PC-3 (cell line): ENCODE data around the gene TEDDM1. TPM values are rescaled to one million over a fixed set of nuclear protein-coding genes. Genes with fewer than 3 reads are reported as not detected.
"Not testable (repeated sequence)": the region's sequence is repeated elsewhere in the genome, so short reads cannot be mapped to it uniquely, and the experiment has no call there.

Experiments used
- ATAC-seq: fragments of 200-7000 bp; cut with Tn5 transposase; 2 replicates; pipeline ENCODE4 v1.9.1; 2020; ENCODE audit warnings: mild to moderate bottlenecking, moderate library complexity
- Bru-seq: library from RNA; stranded (reverse); fragments of 400-500 nt; gene quantifications from one replicate; lab custom pipeline; 2021; lab: Mats Ljungman, UMichigan
- BruChase-seq, 2 experiments: library from RNA; stranded (reverse); fragments of 400-500 nt; gene quantifications; one replicate each; lab custom pipeline; 2021; lab: Mats Ljungman, UMichigan
- BruUV-seq: library from RNA; stranded (reverse); fragments of 400-500 nt; replicated peaks from 2 replicates; lab custom pipeline; 2021; lab: Mats Ljungman, UMichigan
- CTCF ChIA-PET: fragments of 300-600 bp; sonication (Branson Sonifier 250); formaldehyde crosslinking; loops from one replicate; lab custom pipeline; 2022; ENCODE audit warnings: antibody characterized with exemption; lab: Charles Lee
- POLR2A ChIA-PET: fragments of 300-600 bp; sonication (Branson Sonifier 250); formaldehyde crosslinking; loops from one replicate; lab custom pipeline; 2022; ENCODE audit warnings: antibody characterized with exemption; ENCODE audit not compliant: unreplicated experiment; lab: Charles Lee
- DNase-seq: peaks from one replicate; pipeline ENCODE4 v3.0.0-alpha.2; 2015
- H2AFZ ChIP-seq: fragments of 300-600 bp; sonication (generic); 2 replicates; pipeline ENCODE4 v1.6.0; 2016; ENCODE audit warnings: antibody characterized with exemption, low read length
- H3F3A ChIP-seq: fragments of 300-600 bp; sonication (generic); one replicate; pipeline ENCODE4 v1.6.0; 2017; ENCODE audit warnings: antibody characterized with exemption, low read length, control low read depth, mild to moderate bottlenecking; ENCODE audit not compliant: unreplicated experiment
- H3K27ac ChIP-seq: fragments of 300-600 bp; sonication (generic); 2 replicates; pipeline ENCODE4 v1.5.1; 2016; ENCODE audit warnings: mild to moderate bottlenecking, low read length
- H3K27me3 ChIP-seq: fragments of 300-600 bp; sonication (generic); 2 replicates; pipeline ENCODE4 v1.6.1; 2016; ENCODE audit warnings: low read length, mixed read lengths
- H3K36me3 ChIP-seq: fragments of 300-600 bp; sonication (generic); 2 replicates; pipeline ENCODE4 v1.6.1; 2016; ENCODE audit warnings: low read depth, mixed run types, low read length, mixed read lengths
- H3K4me1 ChIP-seq: fragments of 300-600 bp; sonication (generic); 2 replicates; pipeline ENCODE4 v1.5.1; 2016; ENCODE audit warnings: low read length; ENCODE audit not compliant: insufficient read depth
- H3K4me2 ChIP-seq: fragments of 300-600 bp; sonication (generic); 2 replicates; pipeline ENCODE4 v1.6.0; 2016; ENCODE audit warnings: low read length
- H3K4me3 ChIP-seq: fragments of 300-600 bp; sonication (generic); 2 replicates; pipeline ENCODE4 v1.5.1; 2016; ENCODE audit warnings: mild to moderate bottlenecking, low read length, mixed read lengths
- H3K79me2 ChIP-seq: fragments of 300-600 bp; sonication (generic); 2 replicates; pipeline ENCODE4 v1.6.1; 2017; ENCODE audit warnings: low read length, mixed read lengths
- H3K9ac ChIP-seq: fragments of 300-600 bp; sonication (generic); 2 replicates; pipeline ENCODE4 v1.6.0; 2016; ENCODE audit warnings: mild to moderate bottlenecking, low read length
- H3K9me2 ChIP-seq: fragments of 300-600 bp; sonication (generic); replicated peaks from 2 replicates; pipeline ENCODE4 v1.6.1; 2016; ENCODE audit warnings: mixed run types, low read length, mixed read lengths
- H3K9me3 ChIP-seq: fragments of 300-600 bp; sonication (generic); 2 replicates; pipeline ENCODE4 v1.6.1; 2016; ENCODE audit warnings: low read length, mixed read lengths
- H4K20me1 ChIP-seq: fragments of 300-600 bp; sonication (generic); 2 replicates; pipeline ENCODE4 v1.6.1; 2016; ENCODE audit warnings: low read length, mixed read lengths
- CTCF ChIP-seq: fragments of 300-600 bp; sonication (generic); conservative IDR thresholded peaks from 2 replicates; pipeline ENCODE4 v1.5.1; 2017; ENCODE audit warnings: antibody characterized with exemption, low read depth, mild to moderate bottlenecking, low read length
- EZH2 ChIP-seq: fragments of 300-600 bp; sonication (generic); IDR thresholded peaks from one replicate; pipeline ENCODE4 v1.6.1; 2017; ENCODE audit warnings: antibody characterized with exemption, mild to moderate bottlenecking, low read length; ENCODE audit not compliant: unreplicated experiment
- EZH2phosphoT487 ChIP-seq: fragments of 300-600 bp; sonication (generic); IDR thresholded peaks from 2 replicates; pipeline ENCODE4 v1.6.1; 2018; ENCODE audit warnings: mild to moderate bottlenecking, antibody characterized with exemption, low read length, borderline replicate concordance
- intact Hi-C: fragments of 100-400 bp; cut with micrococcal nuclease; formaldehyde crosslinking; loops from 2 replicates; pipeline ENCODE4 v1.9.0; 2023
- long read RNA-seq: library from polyadenylated mRNA; unstranded; transcript quantifications from one replicate; pipeline ENCODE4 v2.0.0, GENCODE V29; 2021; ENCODE audit not compliant: unreplicated experiment
- total RNA-seq: library from RNA; depleted of rRNA; stranded (reverse); fragments of >200 nt; gene quantifications from 2 replicates; pipeline ENCODE4 v1.2.3, GENCODE V29; 2014; rRNA removed

The TEDDM1 gene
- not detected in 2 replicates for total RNA-seq
- Bru-seq, nascent RNA = not detected
- BruChase-seq, experiment 1, labeled RNA remaining after a 6-hour chase = not detected
- BruChase-seq, experiment 2, labeled RNA remaining after a 2-hour chase = not detected
- long read RNA-seq = 0 reads

- Histone ChIP-seq H3K79me2 (no peaks in the 10 kb centered on the region), H3K9me3 (no peaks in the 10 kb centered on the region), H2AFZ (no peak within 1 kb of the TSS), H3K4me2 (no peak within 1 kb of the TSS), H3F3A (no peaks in the 10 kb centered on the region), H4K20me1 (no peaks in the 10 kb centered on the region), H3K4me1 (peaks cover 17% of the 10 kb centered on the region), H3K27ac (no peak within 1 kb of the TSS), H3K9ac (no peak within 1 kb of the TSS), H3K9me2 (no peaks in the 10 kb centered on the region), H3K4me3 (no peak within 1 kb of the TSS), H3K36me3 (no peaks in the 10 kb centered on the region), H3K27me3 (no peaks in the 10 kb centered on the region)
- BruUV-seq = no TSS peak
- CTCF ChIA-PET = interaction anchor here (1.2 kb wide), 1 partner anchor 320 kb away, joined by 3 read pairs; no protein-coding TSS in a partner anchor
- no peak for ATAC-seq
- DNase-seq = no peak
- POLR2A ChIA-PET = no interaction called here
- intact Hi-C loops = no loop called here
- TF ChIP-seq CTCF (no peak), EZH2 (no peak), EZH2phosphoT487 (no peak)
Measured at GRCh38 chr1:182400567-182400966, at the start of gene TEDDM1. TEDDM1 (minus strand) TSS chr1:182400667; CDS start chr1:182400485, 182 bp downstream.

GRCh38 chr1:182450087-182450486, 49.6 kb upstream of the TEDDM1 start, which contains the start of gene RGSL1:
RGSL1 (plus strand) TSS chr1:182450146; CDS start chr1:182450166, 20 bp downstream.
- BruUV-seq = no TSS peak
- Histone ChIP-seq H3K79me2 (no peaks in the 10 kb centered on the region), H3K4me3 (no peak within 1 kb of the TSS), H3K9me3 (no peaks in the 10 kb centered on the region), H2AFZ (no peak within 1 kb of the TSS), H3K4me2 (no peak within 1 kb of the TSS), H3K9me2 (no peaks in the 10 kb centered on the region), H3K36me3 (no peaks in the 10 kb centered on the region), H3K9ac (no peak within 1 kb of the TSS), H4K20me1 (no peaks in the 10 kb centered on the region), H3K4me1 (no peaks in the 10 kb centered on the region), H3K27ac (no peak within 1 kb of the TSS), H3K27me3 (peaks cover 27% of the 10 kb centered on the region), H3F3A (no peaks in the 10 kb centered on the region)
- DNase-seq (no peak), ATAC-seq (no peak)
- intact Hi-C loops = no loop called here
- CTCF ChIA-PET = no interaction called here
- POLR2A ChIA-PET = no interaction called here
- TF ChIP-seq CTCF (no peak), EZH2phosphoT487 (no peak), EZH2 (no peak)

- no peak overlapping the region for H2AFZ ChIP-seq
- intact Hi-C loops = no loop called here
- H3K79me2 ChIP-seq = no peaks in the 10 kb centered on the region
- BruUV-seq = no TSS peak
- H3K36me3 ChIP-seq = no peaks in the 10 kb centered on the region
- no peak overlapping the region for H3K4me2 ChIP-seq
- DNase-seq (no peak), ATAC-seq (no peak)
- POLR2A ChIA-PET = no interaction called here
- no peaks in the 10 kb centered on the region for H3K9me2 ChIP-seq
- no peaks in the 10 kb centered on the region for H3K4me1 ChIP-seq
- CTCF ChIA-PET = no interaction called here
- no peak overlapping the region for H3K9ac ChIP-seq
- no peak overlapping the region for H3K4me3 ChIP-seq
- no peak overlapping the region for H3K27ac ChIP-seq
- TF ChIP-seq EZH2 = no peak
- no peak for TF ChIP-seq EZH2phosphoT487
- TF ChIP-seq CTCF = no peak
- 0 out of 2 replicates have a peak, but pooled peaks cover 7% of the 10 kb centered on the region for H3K27me3 ChIP-seq
- no peaks in the 10 kb centered on the region for H3K9me3 ChIP-seq
- no peaks in the 10 kb centered on the region for H3F3A ChIP-seq
- H4K20me1 ChIP-seq = no peaks in the 10 kb centered on the region
Measured at GRCh38 chr1:182447660-182448059, 47.2 kb upstream of the TEDDM1 start.

- H3K36me3 ChIP-seq, H3K27ac ChIP-seq, DNase-seq, H3K9ac ChIP-seq, H3K4me1 ChIP-seq, ATAC-seq, H3K4me3 ChIP-seq, H4K20me1 ChIP-seq, intact Hi-C loops, H3K4me2 ChIP-seq, H3F3A ChIP-seq, H3K27me3 ChIP-seq, BruUV-seq, H3K9me3 ChIP-seq, H3K9me2 ChIP-seq, H2AFZ ChIP-seq, POLR2A ChIA-PET, CTCF ChIA-PET, H3K79me2 ChIP-seq: not testable (repeated sequence)
Measured at GRCh38 chr1:182447124-182447523, 46.7 kb upstream of the TEDDM1 start.
